Measurements from ENCODE around the gene SORCS2.

The SORCS2 gene

GRCh38 chr4:7309181-7309580 lies 116.8 kb downstream of the SORCS2 start:
- no peak overlapping the region for H3K4me3 ChIP-seq (ENCODE audit: low read depth, low read length)
- TF ChIP-seq POLR2A (IDR thresholded peaks at IDR 0.05; ENCODE audit: extremely low read depth, insufficient read length) = no peak
- no peak for TF ChIP-seq MYC (IDR thresholded peaks at IDR 0.05; ENCODE audit: low read depth, low read length)
- no peak for TF ChIP-seq CTCF (IDR thresholded peaks at IDR 0.05; ENCODE audit: low read depth, low read length)
- TF ChIP-seq MAX (IDR thresholded peaks at IDR 0.05; ENCODE audit: low read depth, low read length) = no peak
- no peak for DNase-seq (ENCODE audit: low read depth)

- no peak overlapping the region for H3K4me3 ChIP-seq (ENCODE audit: low read depth, low read length)
- no peak for DNase-seq (ENCODE audit: low read depth)
- no peak for TF ChIP-seq MAX (IDR thresholded peaks at IDR 0.05; ENCODE audit: low read depth, low read length)
- TF ChIP-seq CTCF (IDR thresholded peaks at IDR 0.05; ENCODE audit: low read depth, low read length) = no peak
- TF ChIP-seq MYC (IDR thresholded peaks at IDR 0.05; ENCODE audit: low read depth, low read length) = no peak
- TF ChIP-seq POLR2A (IDR thresholded peaks at IDR 0.05; ENCODE audit: extremely low read depth, insufficient read length) = no peak
Observed at GRCh38 chr4:7309636-7310390, 117.5 kb downstream of the SORCS2 start.

- no peak overlapping the region for H3K4me3 ChIP-seq (ENCODE audit: low read depth, low read length)
- TF ChIP-seq MAX (IDR thresholded peaks at IDR 0.05; ENCODE audit: low read depth, low read length) = no peak
- no peak for TF ChIP-seq CTCF (IDR thresholded peaks at IDR 0.05; ENCODE audit: low read depth, low read length)
- no peak for TF ChIP-seq MYC (IDR thresholded peaks at IDR 0.05; ENCODE audit: low read depth, low read length)
- no peak for TF ChIP-seq POLR2A (IDR thresholded peaks at IDR 0.05; ENCODE audit: extremely low read depth, insufficient read length)
Observed at GRCh38 chr4:7310451-7310850, 118.1 kb downstream of the SORCS2 start.

GRCh38 chr4:7311205-7311604 lies 118.9 kb downstream of the SORCS2 start:
- TF ChIP-seq MYC (IDR thresholded peaks at IDR 0.05; ENCODE audit: low read depth, low read length) (no peak), MAX (IDR thresholded peaks at IDR 0.05; ENCODE audit: low read depth, low read length) (no peak), CTCF (IDR thresholded peaks at IDR 0.05; ENCODE audit: low read depth, low read length) (no peak), POLR2A (IDR thresholded peaks at IDR 0.05; ENCODE audit: extremely low read depth, insufficient read length) (no peak)
- H3K4me3 ChIP-seq (ENCODE audit: low read depth, low read length) = no peak overlapping the region
- no peak for DNase-seq (ENCODE audit: low read depth)

More at GRCh38 chr4:7310451-7310850, 118.1 kb downstream of the SORCS2 start:
- no peak for DNase-seq (ENCODE audit: low read depth)

GRCh38 chr4:7312691-7313090 lies 120.4 kb downstream of the SORCS2 start:
- TF ChIP-seq MAX (IDR thresholded peaks at IDR 0.05; ENCODE audit: low read depth, low read length) (no peak), CTCF (IDR thresholded peaks at IDR 0.05; ENCODE audit: low read depth, low read length) (no peak), POLR2A (IDR thresholded peaks at IDR 0.05; ENCODE audit: extremely low read depth, insufficient read length) (no peak), MYC (IDR thresholded peaks at IDR 0.05; ENCODE audit: low read depth, low read length) (no peak)
- DNase-seq (ENCODE audit: low read depth) = no peak
- H3K4me3 ChIP-seq (ENCODE audit: low read depth, low read length) = no peak overlapping the region
